Cardiac fibroblast (primary cell): ENCODE data around the gene CNTNAP2.

ENCODE experiments used
- DNase-seq, 2 donors: peaks; one replicate each; pipeline versions ENCODE4 v3.0.0 to v3.0.0-alpha.2; 2010; ENCODE audit warnings: low read depth in 2 of 2
- H3K4me3 ChIP-seq, 2 donors: replicated peaks in 1 of 2; 1 replicate in 1 of 2; 2 replicates in 1 of 2; pipeline ENCODE4 v1.5.1; 2011; ENCODE audit warnings: low read depth in 2 of 2, low read length in 2 of 2, mild to moderate bottlenecking in 2 of 2, moderate library complexity in 1 of 2
- TF ChIP-seq, protein P1 (sequence below): IDR thresholded peaks from one replicate; pipeline ENCODE4 v1.5.1; 2011; ENCODE audit warnings: low read depth, mild to moderate bottlenecking, low read length, inconsistent platforms

The CNTNAP2 gene

GRCh38 chr7:148276314-148277041 is 2159.9 kb downstream of the CNTNAP2 start:
- H3K4me3 ChIP-seq: no peak overlapping the region
- TF ChIP-seq, protein P1, sequence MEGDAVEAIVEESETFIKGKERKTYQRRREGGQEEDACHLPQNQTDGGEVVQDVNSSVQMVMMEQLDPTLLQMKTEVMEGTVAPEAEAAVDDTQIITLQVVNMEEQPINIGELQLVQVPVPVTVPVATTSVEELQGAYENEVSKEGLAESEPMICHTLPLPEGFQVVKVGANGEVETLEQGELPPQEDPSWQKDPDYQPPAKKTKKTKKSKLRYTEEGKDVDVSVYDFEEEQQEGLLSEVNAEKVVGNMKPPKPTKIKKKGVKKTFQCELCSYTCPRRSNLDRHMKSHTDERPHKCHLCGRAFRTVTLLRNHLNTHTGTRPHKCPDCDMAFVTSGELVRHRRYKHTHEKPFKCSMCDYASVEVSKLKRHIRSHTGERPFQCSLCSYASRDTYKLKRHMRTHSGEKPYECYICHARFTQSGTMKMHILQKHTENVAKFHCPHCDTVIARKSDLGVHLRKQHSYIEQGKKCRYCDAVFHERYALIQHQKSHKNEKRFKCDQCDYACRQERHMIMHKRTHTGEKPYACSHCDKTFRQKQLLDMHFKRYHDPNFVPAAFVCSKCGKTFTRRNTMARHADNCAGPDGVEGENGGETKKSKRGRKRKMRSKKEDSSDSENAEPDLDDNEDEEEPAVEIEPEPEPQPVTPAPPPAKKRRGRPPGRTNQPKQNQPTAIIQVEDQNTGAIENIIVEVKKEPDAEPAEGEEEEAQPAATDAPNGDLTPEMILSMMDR: no peak
- DNase-seq: no peak

- no peak overlapping the region for H3K4me3 ChIP-seq
- DNase-seq: no peak
- TF ChIP-seq, protein P1: no peak
Measured at GRCh38 chr7:148277042-148277660, 2160.6 kb downstream of the CNTNAP2 start.

GRCh38 chr7:148286150-148286549 is 2169.5 kb downstream of the CNTNAP2 start:
- peak in 1 of 2 donors; percentile 12 for DNase-seq
- TF ChIP-seq, protein P1: no peak
- H3K4me3 ChIP-seq: no peak overlapping the region

GRCh38 chr7:148287538-148287937 is 2170.9 kb downstream of the CNTNAP2 start:
- DNase-seq: no peak
- TF ChIP-seq, protein P1: no peak
- no peak overlapping the region for H3K4me3 ChIP-seq

- TF ChIP-seq, protein P1: no peak
- DNase-seq: no peak
- H3K4me3 ChIP-seq: no peak overlapping the region
Measured at GRCh38 chr7:148288592-148289151, 2172.1 kb downstream of the CNTNAP2 start.

- H3K4me3 ChIP-seq: no peak overlapping the region
- TF ChIP-seq, protein P1: no peak
- no peak for DNase-seq
Measured at GRCh38 chr7:148289630-148290029, 2173.0 kb downstream of the CNTNAP2 start.
